HEK293 (cell line): ENCODE data around the gene DIS3L2.

Source experiments
- CTCF ChIA-PET: fragments of 350-600 bp; formaldehyde crosslinking; extraction: SDS; loops from one replicate; lab custom pipeline; 2021; ENCODE audit warnings: antibody characterized with exemption; lab: Yijun Ruan, JAX
- POLR2A ChIA-PET: fragments of 300-600 bp; formaldehyde crosslinking; extraction: SDS; loops from one replicate; lab custom pipeline; 2020; ENCODE audit warnings: antibody characterized with exemption, inconsistent platforms; lab: Yijun Ruan, JAX
- H3K27ac ChIP-seq: fragments of 200-500 bp; sonication (Bioruptor generic); 2 replicates; pipeline ENCODE4 v1.5.1; 2014; ENCODE audit warnings: low read depth, low read length, control low read depth, inconsistent platforms; ENCODE audit errors: extremely low read depth
- H3K36me3 ChIP-seq, 2 experiments: fragments of 200-500 bp in 1 of 2; sonication (Bioruptor generic) in 1 of 2; 1 replicate in 1 of 2; 2 replicates in 1 of 2; pipeline ENCODE4 v1.5.1; 2014 to 2017; ENCODE audit warnings: inconsistent platforms in 2 of 2, low read length in 2 of 2; ENCODE audit not compliant: control insufficient read depth in 2 of 2, insufficient read depth in 1 of 2
- H3K4me1 ChIP-seq: fragments of 200-500 bp; sonication (Bioruptor generic); 2 replicates; pipeline ENCODE4 v1.5.1; 2014; ENCODE audit warnings: mild to moderate bottlenecking, low read length, inconsistent platforms; ENCODE audit not compliant: control insufficient read depth, insufficient read depth
- H3K4me3 ChIP-seq: 2 replicates; pipeline ENCODE4 v1.5.1; 2011; ENCODE audit warnings: low read depth, mild to moderate bottlenecking, control low read depth, low read length, moderate library complexity
- H3K9me3 ChIP-seq: fragments of 200-500 bp; sonication (Bioruptor generic); 2 replicates; pipeline ENCODE4 v1.5.1; 2014; ENCODE audit warnings: low read depth, low read length, inconsistent platforms; ENCODE audit not compliant: control insufficient read depth, insufficient read depth
- GFI1B ChIP-seq: fragments of 450-650 bp; formaldehyde crosslinking; IDR thresholded peaks from 2 replicates; pipeline ENCODE4 v1.5.1; 2016; ENCODE audit warnings: missing biosample characterization, missing genetic modification characterization
- GLIS1 ChIP-seq: fragments of 450-650 bp; formaldehyde crosslinking; IDR thresholded peaks from 2 replicates; pipeline ENCODE4 v1.5.1; 2016; ENCODE audit warnings: missing biosample characterization, missing genetic modification characterization
- HIC1 ChIP-seq: fragments of 450-650 bp; formaldehyde crosslinking; IDR thresholded peaks from 2 replicates; pipeline ENCODE4 v1.5.1; 2016; ENCODE audit warnings: missing biosample characterization, missing genetic modification characterization
- KLF17 ChIP-seq: fragments of 450-650 bp; formaldehyde crosslinking; IDR thresholded peaks from 2 replicates; pipeline ENCODE4 v1.5.1; 2016; ENCODE audit warnings: missing biosample characterization, missing genetic modification characterization
- MEIS1 ChIP-seq: sonication (generic); formaldehyde crosslinking; IDR thresholded peaks from 2 replicates; pipeline ENCODE4 v1.8.1; 2022; ENCODE audit warnings: missing genetic modification reagents, mild to moderate bottlenecking, borderline replicate concordance
- PRDM6 ChIP-seq: fragments of 450-650 bp; formaldehyde crosslinking; IDR thresholded peaks from 2 replicates; pipeline ENCODE4 v1.5.1; 2017; ENCODE audit warnings: missing biosample characterization, missing genetic modification characterization
- REPIN1 ChIP-seq: fragments of 450-650 bp; formaldehyde crosslinking; IDR thresholded peaks from 2 replicates; pipeline ENCODE4 v1.5.1; 2017; ENCODE audit warnings: missing biosample characterization, missing genetic modification characterization, low read depth
- SALL2 ChIP-seq: fragments of 450-650 bp; formaldehyde crosslinking; IDR thresholded peaks from 2 replicates; pipeline ENCODE4 v1.5.0; 2017; ENCODE audit warnings: missing biosample characterization, mild to moderate bottlenecking, missing genetic modification characterization, borderline replicate concordance
- SP3 ChIP-seq: fragments of 450-650 bp; formaldehyde crosslinking; IDR thresholded peaks from 2 replicates; pipeline ENCODE4 v1.5.1; 2016; ENCODE audit warnings: missing biosample characterization, missing genetic modification characterization
- ZBTB48 ChIP-seq: fragments of 450-650 bp; formaldehyde crosslinking; IDR thresholded peaks from 2 replicates; pipeline ENCODE4 v1.5.1; 2016; ENCODE audit warnings: missing biosample characterization, missing genetic modification characterization
- ZNF140 ChIP-seq: fragments of 450-650 bp; formaldehyde crosslinking; IDR thresholded peaks from 2 replicates; pipeline ENCODE4 v1.5.1; 2016; ENCODE audit warnings: missing biosample characterization, missing genetic modification characterization
- ZNF174 ChIP-seq: fragments of 450-650 bp; formaldehyde crosslinking; IDR thresholded peaks from 2 replicates; pipeline ENCODE4 v1.5.0; 2017; ENCODE audit warnings: missing biosample characterization, mild to moderate bottlenecking, missing genetic modification characterization
- ZNF184 ChIP-seq: fragments of 450-650 bp; IDR thresholded peaks from 2 replicates; pipeline ENCODE4 v1.5.1; 2018; ENCODE audit warnings: missing biosample characterization, mild to moderate bottlenecking, missing genetic modification characterization
- ZNF202 ChIP-seq: fragments of 450-650 bp; formaldehyde crosslinking; IDR thresholded peaks from 2 replicates; pipeline ENCODE4 v1.5.1; 2016; ENCODE audit warnings: missing biosample characterization, missing genetic modification characterization, borderline replicate concordance
- ZNF23 ChIP-seq: fragments of 450-650 bp; formaldehyde crosslinking; IDR thresholded peaks from 2 replicates; pipeline ENCODE4 v1.5.1; 2016; ENCODE audit warnings: missing biosample characterization, missing genetic modification characterization, borderline replicate concordance
- ZNF366 ChIP-seq: fragments of 450-650 bp; formaldehyde crosslinking; conservative IDR thresholded peaks from 2 replicates; pipeline ENCODE4 v1.5.1; 2016; ENCODE audit warnings: missing biosample characterization, missing genetic modification characterization
- ZNF473 ChIP-seq: fragments of 450-650 bp; formaldehyde crosslinking; IDR thresholded peaks from 2 replicates; pipeline ENCODE4 v1.5.1; 2017; ENCODE audit warnings: missing biosample characterization, missing genetic modification characterization
- ZNF501 ChIP-seq: fragments of 450-650 bp; formaldehyde crosslinking; IDR thresholded peaks from 2 replicates; pipeline ENCODE4 v1.5.1; 2016; ENCODE audit warnings: missing biosample characterization, missing genetic modification characterization
- ZNF658 ChIP-seq: fragments of 450-650 bp; formaldehyde crosslinking; IDR thresholded peaks from 2 replicates; pipeline ENCODE4; 2016; ENCODE audit warnings: missing biosample characterization, missing genetic modification characterization
- ZNF664 ChIP-seq: fragments of 450-650 bp; formaldehyde crosslinking; IDR thresholded peaks from 2 replicates; pipeline ENCODE4 v1.5.1; 2016; ENCODE audit warnings: missing biosample characterization, missing genetic modification characterization

The DIS3L2 gene

GRCh38 chr2:232024457-232024856, 62.9 kb downstream of the DIS3L2 start (continued):
- no peak for TF ChIP-seq ZNF140 (tag by site-specific recombination)
- TF ChIP-seq HIC1 (tag by site-specific recombination), result peak; percentile 49; the same call in 1 of the 2 replicates
- no peak for TF ChIP-seq ZNF664

- TF ChIP-seq ZNF184 (no peak), ZNF473 (tag by site-specific recombination) (no peak), MEIS1 (no peak), ZNF501 (tag by site-specific recombination) (no peak)
- TF ChIP-seq, all 188 proteins: peak for 0
- no peak overlapping the region for H3K4me3 ChIP-seq
- no peaks in the 10 kb centered on the region for H3K9me3 ChIP-seq
- peaks cover 29% of the 10 kb centered on the region for H3K4me1 ChIP-seq
- ChIA-PET CTCF (interaction anchor here (1.2 kb wide), 1 partner anchor 15 kb away, joined by 3 read pairs; no protein-coding TSS in a partner anchor), POLR2A (no interaction called here)
- peaks cover 0 to 4% of the 10 kb centered on the region in 2 experiments; a peak in 1 of 3 replicates for H3K36me3 ChIP-seq
- H3K27ac ChIP-seq, result no peak overlapping the region
Observed at GRCh38 chr2:232026910-232027309, 65.4 kb downstream of the DIS3L2 start.

GRCh38 chr2:232027530-232027929, 66.0 kb downstream of the DIS3L2 start:
- no peak overlapping the region for H3K27ac ChIP-seq
- H3K9me3 ChIP-seq, result no peaks in the 10 kb centered on the region
- H3K36me3 ChIP-seq, result peaks cover 0 to 4% of the 10 kb centered on the region in 2 experiments; a peak in 1 of 3 replicates
- H3K4me1 ChIP-seq, result peaks cover 29% of the 10 kb centered on the region
- ChIA-PET POLR2A (no interaction called here), CTCF (no interaction called here)
- TF ChIP-seq ZBTB48 (no peak), GLIS1 (tag by site-specific recombination) (no peak), SALL2 (tag by site-specific recombination) (no peak), GFI1B (tag by site-specific recombination) (no peak), ZNF366 (tag by site-specific recombination) (no peak), ZNF174 (tag by site-specific recombination) (no peak), ZNF23 (no peak), ZNF202 (tag by site-specific recombination) (no peak), PRDM6 (tag by site-specific recombination) (no peak), SP3 (tag by site-specific recombination) (no peak), KLF17 (tag by site-specific recombination) (no peak), ZNF658 (tag by site-specific recombination) (no peak), REPIN1 (tag by site-specific recombination) (no peak)
- no peak overlapping the region for H3K4me3 ChIP-seq
